Posterior vena cava (tissue), 2 donors: ENCODE measurements around the gene KDM4E. TPM values are rescaled to one million over a fixed set of nuclear protein-coding genes. Genes with fewer than 3 reads are reported as not detected.

Source experiments
- total RNA-seq, 2 donors: library from RNA; stranded (reverse); fragmentation: NEBNext Ultra II Directional; extraction: Animal tissue kit (Norgen Biotek cat#: 25700); gene quantifications; one replicate each; pipeline ENCODE4 v1.2.1, GENCODE V29; 2021
- donor health status: DM: yes; HTN: yes; CAD: no.
- donor health status: DM: yes; HTN: yes; CAD: no.

KDM4E gene
- total RNA-seq, 2 donors from 2014 or later = not detected

Other genes starting within 250 kb of the KDM4E start
- gene CWC15, start 51.7 kb upstream of the KDM4E start, total RNA-seq = 10 to 100 TPM; 51.2 to 56.0 TPM
- gene KDM4D, start 51.5 kb upstream of the KDM4E start, total RNA-seq = under 1 TPM; 0.71 to 0.74 TPM
- not detected for gene KDM4F, start 24.2 kb downstream of the KDM4E start, total RNA-seq
- 10 to 100 TPM; 36.2 to 44.6 TPM for gene SRSF8, start 41.7 kb downstream of the KDM4E start, total RNA-seq
- 10 to 100 TPM; 41.7 to 50.2 TPM for gene ENDOD1, start 64.6 kb downstream of the KDM4E start, total RNA-seq
- gene SESN3, start 205.9 kb downstream of the KDM4E start, total RNA-seq = 10 to 100 TPM; 19.0 to 23.6 TPM